ENCODE results near the gene DPEP2NB. TPM values are rescaled to one million over a fixed set of nuclear protein-coding genes. Genes with fewer than 3 reads are reported as not detected.
"Not testable (repeated sequence)": the region's sequence is repeated elsewhere in the genome, so short reads cannot be mapped to it uniquely, and the experiment has no call there.

The DPEP2NB gene
- total RNA-seq, 1 donor from 2014 or later: not detected

DNA sequence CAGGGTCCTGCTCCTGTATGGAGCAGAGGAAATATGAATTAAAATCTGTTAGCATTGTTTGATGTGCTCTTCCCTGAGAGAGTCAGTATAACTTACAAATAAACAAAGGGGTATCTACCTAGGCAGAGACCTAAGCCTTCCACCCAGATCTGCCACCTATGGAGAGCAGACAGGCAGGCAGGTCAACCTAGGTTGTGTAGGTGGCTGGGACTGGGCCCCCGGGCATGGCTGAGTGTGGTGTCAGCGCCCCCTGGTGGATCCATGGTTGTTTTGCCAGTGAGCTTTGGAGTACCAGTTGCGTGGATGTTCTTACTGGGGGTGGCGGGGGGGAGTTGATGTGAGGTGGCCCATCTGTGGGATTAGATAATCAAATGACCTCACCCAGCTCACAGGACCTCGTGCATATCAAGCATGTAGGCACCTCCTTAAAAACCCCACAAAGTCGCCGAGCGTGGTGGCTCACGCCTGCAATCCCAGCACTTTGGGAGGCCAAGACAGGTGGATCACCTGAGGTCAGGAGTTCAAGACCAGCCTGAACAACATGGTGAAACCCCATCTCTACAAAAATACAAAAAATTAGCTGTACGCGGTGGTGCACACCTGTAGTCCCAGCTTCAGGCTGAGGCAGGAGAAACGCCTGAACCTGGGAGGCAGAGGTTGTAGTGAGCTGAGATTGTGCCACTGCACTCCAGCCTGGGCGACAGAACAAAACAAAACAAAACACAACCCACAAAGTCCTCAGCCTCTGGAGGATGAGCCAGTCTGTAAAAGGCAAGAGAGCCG, 25.0 kb upstream of the DPEP2NB start:
- H3K4me1 Mint-ChIP-seq (ENCODE audit: unreplicated experiment): no peaks in the 10 kb centered on the region
- peak; percentile 85 for DNase-seq (ENCODE audit: extremely low spot score, unreplicated experiment)
- H3K9me3 Mint-ChIP-seq: no peaks in the 10 kb centered on the region
- H3K27me3 Mint-ChIP-seq: no peaks in the 10 kb centered on the region
- H3K4me3 Mint-ChIP-seq: no peak overlapping the region
- H3K27ac Mint-ChIP-seq: no peak overlapping the region
- peaks cover 10% of the 10 kb centered on the region for H3K36me3 Mint-ChIP-seq
- TF ChIP-seq, protein P1, sequence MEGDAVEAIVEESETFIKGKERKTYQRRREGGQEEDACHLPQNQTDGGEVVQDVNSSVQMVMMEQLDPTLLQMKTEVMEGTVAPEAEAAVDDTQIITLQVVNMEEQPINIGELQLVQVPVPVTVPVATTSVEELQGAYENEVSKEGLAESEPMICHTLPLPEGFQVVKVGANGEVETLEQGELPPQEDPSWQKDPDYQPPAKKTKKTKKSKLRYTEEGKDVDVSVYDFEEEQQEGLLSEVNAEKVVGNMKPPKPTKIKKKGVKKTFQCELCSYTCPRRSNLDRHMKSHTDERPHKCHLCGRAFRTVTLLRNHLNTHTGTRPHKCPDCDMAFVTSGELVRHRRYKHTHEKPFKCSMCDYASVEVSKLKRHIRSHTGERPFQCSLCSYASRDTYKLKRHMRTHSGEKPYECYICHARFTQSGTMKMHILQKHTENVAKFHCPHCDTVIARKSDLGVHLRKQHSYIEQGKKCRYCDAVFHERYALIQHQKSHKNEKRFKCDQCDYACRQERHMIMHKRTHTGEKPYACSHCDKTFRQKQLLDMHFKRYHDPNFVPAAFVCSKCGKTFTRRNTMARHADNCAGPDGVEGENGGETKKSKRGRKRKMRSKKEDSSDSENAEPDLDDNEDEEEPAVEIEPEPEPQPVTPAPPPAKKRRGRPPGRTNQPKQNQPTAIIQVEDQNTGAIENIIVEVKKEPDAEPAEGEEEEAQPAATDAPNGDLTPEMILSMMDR (conservative IDR thresholded peaks at IDR 0.05): peak; percentile 85

GRCh38 chr16:68037841-68038597, 22.3 kb upstream of the DPEP2NB start:
- H3K4me3 Mint-ChIP-seq: no peak overlapping the region
- H3K9me3 Mint-ChIP-seq: no peaks in the 10 kb centered on the region
- no peak overlapping the region for H3K27ac Mint-ChIP-seq
- H3K27me3 Mint-ChIP-seq: no peaks in the 10 kb centered on the region
- peaks cover 4% of the 10 kb centered on the region for H3K4me1 Mint-ChIP-seq (ENCODE audit: unreplicated experiment)
- TF ChIP-seq, protein P1 (conservative IDR thresholded peaks at IDR 0.05): no peak
- DNase-seq (ENCODE audit: extremely low spot score, unreplicated experiment): no peak
- H3K36me3 Mint-ChIP-seq: peaks cover 10% of the 10 kb centered on the region

DNA sequence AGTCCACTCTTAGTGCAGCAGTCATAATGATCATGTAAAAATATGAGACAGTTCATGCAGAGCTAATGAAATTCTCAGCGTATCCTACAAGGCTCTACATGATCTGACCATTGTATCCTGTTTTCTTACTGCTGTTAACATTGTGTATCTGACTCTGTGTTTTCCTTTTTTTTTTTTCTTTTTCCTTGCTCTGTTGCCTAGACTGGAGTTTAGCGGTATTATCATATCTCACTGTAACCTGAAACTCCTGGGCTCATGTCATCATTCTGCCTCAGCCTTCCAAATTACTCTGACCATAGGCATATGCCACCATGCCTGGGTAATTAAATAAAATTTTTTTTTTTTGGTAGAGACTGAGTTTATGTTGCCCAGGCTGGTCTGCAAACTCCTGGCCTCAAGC, 19.5 kb upstream of the DPEP2NB start:
- Mint-ChIP-seq H3K9me3 (no peaks in the 10 kb centered on the region), H3K27me3 (no peaks in the 10 kb centered on the region), H3K4me1 (ENCODE audit: unreplicated experiment) (peaks cover 9% of the 10 kb centered on the region), H3K4me3 (no peak overlapping the region), H3K36me3 (peaks cover 11% of the 10 kb centered on the region), H3K27ac (no peak overlapping the region)
- no peak for DNase-seq (ENCODE audit: extremely low spot score, unreplicated experiment)
- TF ChIP-seq, protein P1 (conservative IDR thresholded peaks at IDR 0.05): no peak

- Mint-ChIP-seq H3K36me3 (peaks cover 8% of the 10 kb centered on the region), H3K27me3 (no peaks in the 10 kb centered on the region), H3K9me3 (no peaks in the 10 kb centered on the region), H3K4me3 (no peak overlapping the region), H3K4me1 (ENCODE audit: unreplicated experiment) (peaks cover 9% of the 10 kb centered on the region), H3K27ac (peak overlapping the region; percentile 30)
- no peak for DNase-seq (ENCODE audit: extremely low spot score, unreplicated experiment)
- TF ChIP-seq, protein P1 (conservative IDR thresholded peaks at IDR 0.05): no peak
Observed at GRCh38 chr16:68033101-68033500, 17.4 kb upstream of the DPEP2NB start.

DNA sequence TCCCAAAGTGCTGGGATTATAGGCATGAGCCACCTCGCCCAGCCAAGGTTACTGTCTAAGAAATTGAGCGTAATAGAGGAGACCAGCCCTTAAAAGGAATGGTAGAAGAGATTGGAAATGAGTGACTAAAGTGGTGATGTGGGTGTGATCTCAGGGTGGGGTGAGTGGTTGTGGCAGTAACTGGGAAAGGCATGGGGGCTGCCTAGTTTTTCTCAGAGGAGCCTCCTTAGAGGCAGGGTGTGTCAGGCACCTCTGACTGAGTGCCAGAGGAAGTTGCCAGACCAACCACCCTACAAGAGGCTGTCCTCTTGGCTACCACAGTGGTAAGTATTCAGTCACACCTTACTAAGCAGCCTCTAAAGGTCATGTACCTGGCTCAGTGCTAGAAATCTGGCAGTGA, 16.2 kb upstream of the DPEP2NB start:
- TF ChIP-seq, protein P1 (conservative IDR thresholded peaks at IDR 0.05): no peak
- Mint-ChIP-seq H3K27me3 (no peaks in the 10 kb centered on the region), H3K27ac (peak overlapping the region; percentile 92), H3K9me3 (no peaks in the 10 kb centered on the region), H3K4me1 (ENCODE audit: unreplicated experiment) (peaks cover 9% of the 10 kb centered on the region), H3K36me3 (peaks cover 11% of the 10 kb centered on the region), H3K4me3 (no peak overlapping the region)
- DNase-seq (ENCODE audit: extremely low spot score, unreplicated experiment): no peak

DNA sequence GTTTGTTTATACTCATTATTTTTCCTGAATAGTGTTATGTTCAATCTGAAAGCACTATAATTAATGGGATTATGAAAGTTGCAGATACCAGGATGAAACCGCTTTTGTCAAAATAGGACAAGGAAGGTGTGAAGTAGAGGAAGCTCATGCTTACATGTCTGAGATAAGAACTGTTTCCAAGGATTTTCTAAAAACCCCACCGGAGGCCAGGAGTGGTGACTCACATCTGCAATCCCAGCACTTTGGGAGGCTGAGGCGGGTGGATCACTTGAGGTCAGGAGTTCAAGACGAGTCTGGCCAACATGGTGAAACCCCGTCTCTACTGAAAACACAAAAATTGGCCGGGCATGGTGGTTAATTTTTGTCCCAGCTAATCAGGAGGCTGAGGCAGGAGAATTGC, 14.4 kb upstream of the DPEP2NB start:
- not testable (repeated sequence) for H3K27me3 Mint-ChIP-seq; H3K4me3 Mint-ChIP-seq; H3K27ac Mint-ChIP-seq; H3K4me1 Mint-ChIP-seq (ENCODE audit: unreplicated experiment); DNase-seq (ENCODE audit: extremely low spot score, unreplicated experiment); H3K9me3 Mint-ChIP-seq
- peaks cover 11% of the 10 kb centered on the region for H3K36me3 Mint-ChIP-seq
